Fibroblast of lung (primary cell): ENCODE results near the gene CEACAM6. TPM values are rescaled to one million over a fixed set of nuclear protein-coding genes. Genes with fewer than 3 reads are reported as not detected.

Source experiments
- DNase-seq, 2 donors: peaks; one replicate each; pipeline versions ENCODE4 v3.0.0 to v3.0.0-alpha.2; 2010; ENCODE audit warnings: low read depth in 2 of 2
- H2AFZ ChIP-seq: 2 replicates; pipeline ENCODE4 v1.5.1; 2012; ENCODE audit warnings: low read length, control low read depth, inconsistent platforms
- H3K27ac ChIP-seq: 2 replicates; pipeline ENCODE4 v1.5.1; 2011; ENCODE audit warnings: low read length, control low read depth; ENCODE audit not compliant: insufficient read depth
- H3K27me3 ChIP-seq: 2 replicates; pipeline ENCODE4 v1.5.1; 2011; ENCODE audit warnings: mild to moderate bottlenecking, low read length; ENCODE audit not compliant: control insufficient read depth, insufficient read depth
- H3K36me3 ChIP-seq: 2 replicates; pipeline ENCODE4 v1.5.1; 2011; ENCODE audit warnings: low read length; ENCODE audit not compliant: control insufficient read depth, insufficient read depth
- H3K4me1 ChIP-seq: 2 replicates; pipeline ENCODE4 v1.5.1; 2011; ENCODE audit warnings: low read length; ENCODE audit not compliant: control insufficient read depth, insufficient read depth; ENCODE audit errors: extremely low read depth
- H3K4me2 ChIP-seq: 2 replicates; pipeline ENCODE4 v1.5.1; 2011; ENCODE audit warnings: low read length, control low read depth; ENCODE audit not compliant: insufficient read depth; ENCODE audit errors: extremely low read depth
- H3K4me3 ChIP-seq, 4 experiments: fragments of 200-600 bp in 1 of 4; sonication (generic) in 1 of 4; replicated peaks in 1 of 4; 2 replicates each; pipeline ENCODE4 v1.5.1; 2011 to 2016; ENCODE audit warnings: low read length in 4 of 4, low read depth in 3 of 4, mild to moderate bottlenecking in 3 of 4, control low read depth in 2 of 4, inconsistent platforms in 1 of 4, mixed read lengths in 1 of 4; ENCODE audit not compliant: insufficient read depth in 1 of 4; ENCODE audit errors: control extremely low read depth in 1 of 4
- H3K79me2 ChIP-seq: 2 replicates; pipeline ENCODE4 v1.5.1; 2012; ENCODE audit warnings: mild to moderate bottlenecking, low read length, inconsistent platforms; ENCODE audit not compliant: control insufficient read depth, insufficient read depth
- H3K9ac ChIP-seq: 2 replicates; pipeline ENCODE4 v1.5.1; 2011; ENCODE audit warnings: mild to moderate bottlenecking, low read length, control low read depth; ENCODE audit not compliant: insufficient read depth
- H3K9me3 ChIP-seq: 2 replicates; pipeline ENCODE4 v1.5.1; 2012; ENCODE audit warnings: low read depth, low read length; ENCODE audit not compliant: control insufficient read depth, insufficient read depth
- H4K20me1 ChIP-seq: 2 replicates; pipeline ENCODE4 v1.5.1; 2011; ENCODE audit warnings: low read length; ENCODE audit not compliant: control insufficient read depth, insufficient read depth; ENCODE audit errors: extremely low read depth
- CTCF ChIP-seq, 2 donors: IDR thresholded peaks in 1 of 2; conservative IDR thresholded peaks in 1 of 2; 1 replicate in 1 of 2; 2 replicates in 1 of 2; pipeline ENCODE4 v1.5.1; 2011 to 2012; ENCODE audit warnings: low read length in 2 of 2, control low read depth in 1 of 2, inconsistent platforms in 1 of 2, low read depth in 1 of 2, mild to moderate bottlenecking in 1 of 2
- EZH2 ChIP-seq: IDR thresholded peaks from 2 replicates; pipeline ENCODE4 v1.5.1; 2012; ENCODE audit warnings: low read length, control low read depth, mild to moderate bottlenecking; ENCODE audit errors: missing control alignments
- polyA plus RNA-seq, 2 donors: library from polyadenylated mRNA; depleted of rRNA in 1 of 2; stranded (reverse) in 1 of 2; unstranded in 1 of 2; fragments of >200 nt; gene quantifications; 2 replicates each; pipeline ENCODE4 v1.2.1, GENCODE V29; 2011 to 2012; ENCODE audit warnings: missing spikeins in 1 of 2
- total RNA-seq: library from RNA; depleted of rRNA; stranded (reverse); fragments of >200 nt; gene quantifications from 2 replicates; pipeline ENCODE4 v1.2.1, GENCODE V29; 2014

CEACAM6 gene
- total and polyA plus RNA-seq, 2 donors (not counting 1 experiment from before 2014, with no cell fraction given) = not detected

DNA sequence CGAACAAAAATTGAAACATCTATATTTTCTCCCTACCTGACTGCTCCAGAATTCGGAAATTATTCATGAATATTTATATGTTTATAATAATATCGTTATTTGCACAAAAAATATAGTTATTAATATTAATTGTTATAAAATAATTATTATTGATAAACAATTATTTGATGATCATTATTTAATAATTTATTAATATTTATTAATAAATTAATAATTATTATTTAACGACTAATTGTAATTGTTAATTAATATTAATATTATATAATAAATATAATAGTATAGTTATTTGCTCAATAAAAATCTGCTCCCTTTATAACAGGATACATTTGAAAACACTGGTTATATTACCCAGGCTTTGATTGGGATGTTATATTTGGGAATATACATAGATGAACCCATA lies 14.3 kb downstream of the CEACAM6 start:
- Histone ChIP-seq H3K9ac (no peak overlapping the region), H3K79me2 (no peaks in the 10 kb centered on the region), H3K27me3 (no peaks in the 10 kb centered on the region)

GRCh38 chr19:41771410-41771809 lies 16.1 kb downstream of the CEACAM6 start:
- no peak overlapping the region for H3K4me2 ChIP-seq
- TF ChIP-seq CTCF (conservative IDR thresholded peaks at IDR 0.05 in 1 of 2, IDR thresholded peaks at IDR 0.05 in 1 of 2; ENCODE audit: low read depth in 1 of 2, low read length in 2 of 2) (no peak), EZH2 (no peak)
- H3K27ac ChIP-seq = no peak overlapping the region
- no peaks in the 10 kb centered on the region for H3K27me3 ChIP-seq
- no peaks in the 10 kb centered on the region for H3K9me3 ChIP-seq
- H3K79me2 ChIP-seq = no peaks in the 10 kb centered on the region
- no peaks in the 10 kb centered on the region for H3K4me1 ChIP-seq
- H2AFZ ChIP-seq = no peak overlapping the region
- H4K20me1 ChIP-seq = no peaks in the 10 kb centered on the region
- H3K4me3 ChIP-seq = no peak overlapping the region
- no peak overlapping the region for H3K9ac ChIP-seq
- no peak for DNase-seq
- no peaks in the 10 kb centered on the region for H3K36me3 ChIP-seq

More for the DNA sequence above, 14.3 kb downstream of the CEACAM6 start:
- Histone ChIP-seq H3K36me3 (no peaks in the 10 kb centered on the region), H3K4me3 (no peak overlapping the region), H3K27ac (no peak overlapping the region), H4K20me1 (no peaks in the 10 kb centered on the region), H3K4me2 (no peak overlapping the region), H3K4me1 (no peaks in the 10 kb centered on the region), H3K9me3 (no peaks in the 10 kb centered on the region), H2AFZ (no peak overlapping the region)
- DNase-seq = no peak
- TF ChIP-seq EZH2 (no peak), CTCF (conservative IDR thresholded peaks at IDR 0.05 in 1 of 2, IDR thresholded peaks at IDR 0.05 in 1 of 2; ENCODE audit: low read depth in 1 of 2, low read length in 2 of 2) (no peak)

DNA sequence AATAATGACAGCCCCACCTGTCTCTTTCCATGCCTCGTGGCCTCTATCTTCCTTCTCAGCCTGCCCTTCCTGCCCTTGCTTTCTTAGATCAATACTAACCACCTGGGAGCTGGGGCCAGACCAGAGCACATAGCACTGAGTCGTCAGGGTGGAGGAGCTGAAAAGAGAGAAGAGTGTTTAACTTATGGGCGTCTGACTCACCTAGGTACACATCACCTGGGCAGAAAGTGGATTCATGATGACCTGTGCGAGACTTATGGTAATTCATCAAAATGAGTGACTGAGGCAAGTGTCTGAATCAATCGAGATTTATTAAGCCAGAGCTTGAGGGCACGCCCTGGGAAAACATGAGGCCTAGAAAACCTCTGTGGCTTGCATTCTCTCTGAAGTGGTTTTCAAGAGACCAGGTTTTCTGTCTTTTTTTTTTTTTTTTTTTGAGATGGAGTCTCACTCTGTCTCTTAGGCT lies 19.2 kb downstream of the CEACAM6 start:
- TF ChIP-seq EZH2 (no peak), CTCF (conservative IDR thresholded peaks at IDR 0.05 in 1 of 2, IDR thresholded peaks at IDR 0.05 in 1 of 2; ENCODE audit: low read depth in 1 of 2, low read length in 2 of 2) (no peak)

More for the DNA sequence above, 19.2 kb downstream of the CEACAM6 start:
- no peaks in the 10 kb centered on the region for H3K36me3 ChIP-seq
- H2AFZ ChIP-seq = no peak overlapping the region
- DNase-seq = no peak
- H3K4me1 ChIP-seq = no peaks in the 10 kb centered on the region
- no peak overlapping the region for H3K27ac ChIP-seq
- no peaks in the 10 kb centered on the region for H3K9me3 ChIP-seq
- H3K4me3 ChIP-seq = no peak overlapping the region
- no peaks in the 10 kb centered on the region for H3K79me2 ChIP-seq
- no peaks in the 10 kb centered on the region for H4K20me1 ChIP-seq
- H3K4me2 ChIP-seq = no peak overlapping the region
- H3K9ac ChIP-seq = no peak overlapping the region
- H3K27me3 ChIP-seq = no peaks in the 10 kb centered on the region
